CD4-positive, alpha-beta T cell (primary cell): ENCODE results near the gene CLDN34. TPM values are rescaled to one million over a fixed set of nuclear protein-coding genes. Genes with fewer than 3 reads are reported as not detected.

ENCODE experiments used
- ATAC-seq: fragments of 200-7000 bp; cut with Tn5 transposase; one replicate; pipeline ENCODE4 v1.10.0; 2022; ENCODE audit warnings: mild to moderate bottlenecking; ENCODE audit not compliant: poor library complexity
- CTCF ChIA-PET: fragments of 350-600 bp; sonication (Branson Sonifier 250); formaldehyde crosslinking; loops from one replicate; lab custom pipeline; 2021; ENCODE audit warnings: antibody characterized with exemption, inconsistent platforms; lab: Charles Lee
- POLR2A ChIA-PET: fragments of 350-600 bp; sonication (Branson Sonifier 250); formaldehyde crosslinking; loops from one replicate; lab custom pipeline; 2021; ENCODE audit warnings: antibody characterized with exemption, inconsistent platforms; lab: Charles Lee
- DNase-seq, 14 experiments: peaks; one replicate each; pipeline ENCODE4 v3.0.0-alpha.2; 2013 to 2020; ENCODE audit warnings: mixed read lengths in 2 of 14
- H3K27ac ChIP-seq, 2 donors: one replicate each; pipeline versions ENCODE4 v1.5.1 to v1.7.0; 2013; ENCODE audit warnings: low read length in 2 of 2, low read depth in 1 of 2, mild to moderate bottlenecking in 1 of 2
- H3K27me3 ChIP-seq, 2 experiments: 1 replicate in 1 of 2; 2 replicates in 1 of 2; pipeline versions ENCODE4 v1.6.1 to v1.7.0; 2013; ENCODE audit warnings: low read length in 2 of 2, control low read depth in 1 of 2, mild to moderate bottlenecking in 1 of 2, moderate library complexity in 1 of 2; ENCODE audit not compliant: insufficient read depth in 2 of 2, control insufficient read depth in 1 of 2
- H3K36me3 ChIP-seq: one replicate; pipeline ENCODE4 v1.6.1; 2013; ENCODE audit warnings: low read length, control low read depth; ENCODE audit not compliant: insufficient read depth
- H3K4me1 ChIP-seq: one replicate; pipeline ENCODE4 v1.6.1; 2013; ENCODE audit warnings: low read length, control low read depth; ENCODE audit not compliant: insufficient read depth
- H3K4me3 ChIP-seq: one replicate; pipeline ENCODE4 v1.5.1; 2013; ENCODE audit warnings: mild to moderate bottlenecking, low read length, moderate library complexity
- H3K9me3 ChIP-seq, 2 experiments: 1 replicate in 1 of 2; 2 replicates in 1 of 2; pipeline versions ENCODE4 v1.6.1 to v1.7.0; 2013; ENCODE audit warnings: low read length in 2 of 2, mild to moderate bottlenecking in 2 of 2, control low read depth in 1 of 2, moderate library complexity in 1 of 2; ENCODE audit not compliant: control insufficient read depth in 1 of 2, insufficient read depth in 1 of 2
- H3K27ac Mint-ChIP-seq: one replicate; pipeline ENCODE4 v1.8.0; 2020; ENCODE audit warnings: mixed read lengths
- H3K27me3 Mint-ChIP-seq: one replicate; pipeline ENCODE4 v1.8.0; 2021; ENCODE audit warnings: mixed read lengths
- H3K36me3 Mint-ChIP-seq: one replicate; pipeline ENCODE4 v1.8.0; 2021; ENCODE audit warnings: low read depth, mixed read lengths
- H3K4me1 Mint-ChIP-seq: one replicate; pipeline ENCODE4 v1.8.0; 2021; ENCODE audit warnings: low read depth, mixed read lengths
- H3K4me3 Mint-ChIP-seq: one replicate; pipeline ENCODE4 v1.8.0; 2020; ENCODE audit warnings: mild to moderate bottlenecking, mixed read lengths
- H3K9me3 Mint-ChIP-seq: one replicate; pipeline ENCODE4 v1.8.0; 2020; ENCODE audit warnings: mixed read lengths
- intact Hi-C, 2 experiments: fragments of 100-400 bp; cut with DNase I in 1 of 2; cut with micrococcal nuclease in 1 of 2; formaldehyde crosslinking; loops; one replicate each; pipeline versions ENCODE4 v1.15.1 to v1.9.0; 2023 to 2025; cut with DNase I, micrococcal nuclease
- total RNA-seq, 174 experiments: library from RNA in 2 of 174; stranded (reverse) in 2 of 174; gene quantifications; one replicate each; pipeline ENCODE4 v1.2.3 and lab custom pipeline; 2021 to 2026
- TF ChIP-seq, protein P1 (sequence below): fragments of 200-600 bp; IDR thresholded peaks from one replicate; pipeline ENCODE4 v1.8.0; 2022; ENCODE audit warnings: antibody characterized with exemption, mild to moderate bottlenecking

Gene CLDN34
- total RNA-seq, 2 experiments from 2014 or later = not detected

DNA sequence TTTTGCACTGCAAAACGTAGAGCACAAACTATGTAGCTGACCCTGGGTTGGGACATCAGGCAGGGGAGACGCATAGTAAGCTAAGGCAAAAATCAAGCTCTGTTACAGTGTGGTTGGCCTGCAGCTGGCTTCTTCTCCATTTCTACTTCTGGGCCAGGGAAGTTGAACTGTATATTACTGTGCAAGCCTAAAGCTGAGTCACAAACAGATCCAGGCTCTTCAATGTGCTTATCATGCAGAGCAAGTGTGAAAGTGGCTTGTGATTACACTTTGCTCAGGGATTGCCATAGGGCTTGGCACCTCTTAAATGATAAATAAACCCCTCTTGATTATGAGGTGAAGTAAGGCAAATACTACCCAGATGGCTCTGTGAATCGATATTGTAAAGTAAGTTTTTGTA, 40.5 kb downstream of the CLDN34 start:
- no peak for DNase-seq
- Histone ChIP-seq H3K27me3 (no peaks in the 10 kb centered on the region), H3K4me1 (peaks cover 15% of the 10 kb centered on the region), H3K27ac (no peak overlapping the region), H3K36me3 (no peaks in the 10 kb centered on the region), H3K4me3 (no peak overlapping the region), H3K9me3 (no peaks in the 10 kb centered on the region)
- no peaks in the 10 kb centered on the region for H3K36me3 Mint-ChIP-seq
- H3K4me1 Mint-ChIP-seq = peaks cover 17% of the 10 kb centered on the region
- CTCF ChIA-PET = no interaction called here
- H3K27me3 Mint-ChIP-seq = no peaks in the 10 kb centered on the region
- TF ChIP-seq, protein P1, sequence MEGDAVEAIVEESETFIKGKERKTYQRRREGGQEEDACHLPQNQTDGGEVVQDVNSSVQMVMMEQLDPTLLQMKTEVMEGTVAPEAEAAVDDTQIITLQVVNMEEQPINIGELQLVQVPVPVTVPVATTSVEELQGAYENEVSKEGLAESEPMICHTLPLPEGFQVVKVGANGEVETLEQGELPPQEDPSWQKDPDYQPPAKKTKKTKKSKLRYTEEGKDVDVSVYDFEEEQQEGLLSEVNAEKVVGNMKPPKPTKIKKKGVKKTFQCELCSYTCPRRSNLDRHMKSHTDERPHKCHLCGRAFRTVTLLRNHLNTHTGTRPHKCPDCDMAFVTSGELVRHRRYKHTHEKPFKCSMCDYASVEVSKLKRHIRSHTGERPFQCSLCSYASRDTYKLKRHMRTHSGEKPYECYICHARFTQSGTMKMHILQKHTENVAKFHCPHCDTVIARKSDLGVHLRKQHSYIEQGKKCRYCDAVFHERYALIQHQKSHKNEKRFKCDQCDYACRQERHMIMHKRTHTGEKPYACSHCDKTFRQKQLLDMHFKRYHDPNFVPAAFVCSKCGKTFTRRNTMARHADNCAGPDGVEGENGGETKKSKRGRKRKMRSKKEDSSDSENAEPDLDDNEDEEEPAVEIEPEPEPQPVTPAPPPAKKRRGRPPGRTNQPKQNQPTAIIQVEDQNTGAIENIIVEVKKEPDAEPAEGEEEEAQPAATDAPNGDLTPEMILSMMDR = no peak
- no peak overlapping the region for H3K4me3 Mint-ChIP-seq
- intact Hi-C loops = no loop called here
- POLR2A ChIA-PET = no interaction called here
- no peak overlapping the region for H3K27ac Mint-ChIP-seq
- no peak for ATAC-seq
- no peaks in the 10 kb centered on the region for H3K9me3 Mint-ChIP-seq

DNA sequence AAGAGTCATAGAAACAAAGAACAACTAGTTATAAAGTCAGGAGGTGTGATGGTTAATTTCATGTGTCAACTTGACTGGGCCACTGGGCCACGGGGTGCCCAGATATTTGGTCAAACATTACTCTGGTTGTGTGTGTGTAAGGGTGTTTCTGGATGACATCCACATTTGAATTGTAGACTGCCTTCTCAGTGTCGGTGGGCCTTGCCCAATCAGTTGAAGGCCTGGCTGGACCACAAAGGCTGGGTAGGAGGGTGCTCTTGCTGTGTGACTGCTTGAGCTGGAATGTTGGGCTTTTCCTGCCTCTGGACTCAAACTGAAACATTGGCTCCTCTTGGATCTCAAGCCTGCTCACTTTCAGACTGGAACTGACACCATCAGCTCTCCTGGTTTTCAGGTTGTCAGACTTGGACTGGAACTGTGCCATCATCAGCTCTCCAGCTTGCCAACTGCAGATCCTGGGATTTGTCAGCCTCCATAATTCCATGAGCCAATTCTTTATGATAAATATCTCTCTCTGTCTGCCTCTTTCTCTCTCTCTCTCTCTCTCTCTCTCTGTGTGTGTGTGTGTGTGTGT, 41.4 kb downstream of the CLDN34 start:
- H3K27ac ChIP-seq = no peak overlapping the region
- H3K27me3 ChIP-seq = no peaks in the 10 kb centered on the region
- no peak overlapping the region for H3K4me3 Mint-ChIP-seq
- no peaks in the 10 kb centered on the region for H3K9me3 ChIP-seq
- no peaks in the 10 kb centered on the region for H3K27me3 Mint-ChIP-seq
- H3K9me3 Mint-ChIP-seq = no peaks in the 10 kb centered on the region
- TF ChIP-seq, protein P1 = no peak
- ATAC-seq (no peak), DNase-seq (no peak)
- no peaks in the 10 kb centered on the region for H3K36me3 Mint-ChIP-seq
- H3K4me3 ChIP-seq = no peak overlapping the region
- H3K4me1 ChIP-seq = peaks cover 21% of the 10 kb centered on the region
- H3K4me1 Mint-ChIP-seq = peaks cover 23% of the 10 kb centered on the region
- no peak overlapping the region for H3K27ac Mint-ChIP-seq
- CTCF ChIA-PET = no interaction called here
- intact Hi-C loops = no loop called here
- POLR2A ChIA-PET = interaction anchor here (1.4 kb wide), 1 partner anchor 103 kb away, joined by 3 read pairs; no protein-coding TSS in a partner anchor
- H3K36me3 ChIP-seq = no peaks in the 10 kb centered on the region

- Mint-ChIP-seq H3K36me3 (no peaks in the 10 kb centered on the region), H3K27me3 (no peaks in the 10 kb centered on the region), H3K27ac (no peak overlapping the region), H3K4me3 (no peak overlapping the region), H3K9me3 (no peaks in the 10 kb centered on the region), H3K4me1 (peaks cover 23% of the 10 kb centered on the region)
- CTCF ChIA-PET = interaction anchor here (0.8 kb wide), 1 partner anchor 110 kb away, joined by 3 read pairs; no protein-coding TSS in a partner anchor
- Histone ChIP-seq H3K4me1 (peaks cover 29% of the 10 kb centered on the region), H3K27me3 (no peaks in the 10 kb centered on the region), H3K4me3 (no peak overlapping the region), H3K27ac (no peak overlapping the region), H3K36me3 (no peaks in the 10 kb centered on the region), H3K9me3 (no peaks in the 10 kb centered on the region)
- POLR2A ChIA-PET = interaction anchor here (1.4 kb wide), 1 partner anchor 101 kb away, joined by 3 read pairs; no protein-coding TSS in a partner anchor
- TF ChIP-seq, protein P1 = no peak
- no peak for ATAC-seq
- intact Hi-C loops = loop anchor here in 1 of 2 experiments (10.0 kb wide), 1 partner anchor 1745 kb away; the partner anchor contains the start of gene MSL3
- DNase-seq = no peak
Measured at GRCh38 chrX:10009741-10010140, 42.6 kb downstream of the CLDN34 start.
